Omental fat pad (tissue), 4 donors: ENCODE results near the gene MAP1S. TPM values are rescaled to one million over a fixed set of nuclear protein-coding genes. Genes with fewer than 3 reads are reported as not detected.
A peak's percentile ranks its signal among the peaks of the same experiment; 100 is the strongest.

ENCODE experiments used
- ATAC-seq: fragments of 150-250 bp; one replicate; pipeline ENCODE4 v1.9.1; 2016; ENCODE audit warnings: mild to moderate bottlenecking, moderate library complexity; ENCODE audit not compliant: low FRiP score
- DNase-seq: peaks from one replicate; pipeline ENCODE4 v3.0.0-alpha.2; 2019; ENCODE audit warnings: low spot score
- CTCF ChIP-seq, 3 donors: fragments of 450-650 bp; IDR thresholded peaks; one replicate each; pipeline ENCODE4 v1.5.1; 2016 to 2017; ENCODE audit warnings: antibody characterized with exemption in 3 of 3, mild to moderate bottlenecking in 3 of 3, moderate library complexity in 2 of 3
- total RNA-seq, 4 donors: library from RNA; depleted of rRNA; stranded (reverse); fragments of >200 nt; gene quantifications; one replicate each; pipeline ENCODE4 v1.1.0, GENCODE V29; 2016

Gene MAP1S
- total RNA-seq, 4 donors from 2014 or later = 19.4 to 35.9 (median 23.8) TPM

DNA sequence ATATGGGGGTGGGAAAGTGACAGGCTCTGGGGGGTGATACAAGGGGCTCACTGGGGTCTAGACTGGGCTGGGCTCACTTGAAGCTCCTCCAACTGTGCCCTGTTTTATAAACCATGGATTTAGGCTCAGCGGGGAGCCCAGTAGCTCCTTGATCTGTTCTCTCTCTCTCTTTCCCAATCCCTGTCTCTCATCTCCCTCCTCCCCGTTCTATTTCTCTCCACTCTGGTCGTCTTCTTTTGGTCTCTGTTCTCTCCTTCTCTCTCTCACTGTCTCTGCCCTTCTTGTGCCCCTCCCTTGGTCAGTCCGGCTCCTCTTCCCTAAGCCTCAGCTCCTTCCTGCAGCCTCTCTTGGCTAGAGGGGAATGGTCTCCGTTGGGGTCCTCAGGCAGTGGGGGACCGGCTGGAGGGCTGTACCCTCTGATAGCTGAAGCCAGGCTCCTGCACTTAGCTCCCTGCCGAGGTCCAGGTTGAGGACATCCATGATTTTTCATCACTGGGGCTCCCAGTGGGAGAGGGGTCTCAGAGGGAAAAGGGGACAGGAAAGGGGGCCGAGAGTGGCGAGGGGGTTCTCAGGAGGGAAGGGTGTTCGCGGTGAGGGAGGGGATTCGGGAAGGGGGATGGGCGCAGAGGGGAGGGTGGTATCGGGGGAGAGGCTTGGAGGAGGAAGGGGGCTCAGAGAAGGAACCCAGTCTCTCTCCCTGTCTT, 39.6 kb upstream of the MAP1S start:
- ATAC-seq = no peak
- no peak for DNase-seq
- no peak for TF ChIP-seq CTCF (IDR thresholded peaks at IDR 0.05)

DNA sequence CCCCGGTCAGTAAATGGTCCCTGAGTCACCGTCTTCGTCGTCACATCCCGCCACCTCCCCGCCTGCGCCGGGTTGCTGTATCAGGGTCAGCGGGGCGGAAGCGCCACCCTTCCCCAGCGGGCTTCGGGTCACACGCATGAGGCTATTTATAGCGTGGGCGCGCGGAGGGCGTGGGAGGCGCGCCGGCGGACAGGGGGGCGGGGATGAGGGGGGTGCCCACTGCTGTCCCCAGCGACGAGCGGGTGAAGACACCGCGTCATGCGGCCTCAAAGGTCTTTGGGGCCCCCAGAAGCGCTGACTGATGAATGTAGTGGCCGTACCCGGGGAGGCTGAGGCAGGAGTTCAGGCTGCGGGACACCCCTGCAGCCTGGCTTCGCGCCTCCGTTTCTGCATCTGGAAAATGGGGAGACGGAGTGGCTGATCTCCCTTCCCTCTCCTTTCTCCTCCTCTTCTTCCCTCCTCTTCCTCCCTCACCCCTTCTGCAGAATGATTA, 39.0 kb upstream of the MAP1S start:
- TF ChIP-seq CTCF (IDR thresholded peaks at IDR 0.05) = no peak
- ATAC-seq (peak; percentile 61), DNase-seq (peak; percentile 28)

GRCh38 chr19:17681505-17682125, 37.7 kb upstream of the MAP1S start:
- no peak for ATAC-seq
- DNase-seq = no peak

DNA sequence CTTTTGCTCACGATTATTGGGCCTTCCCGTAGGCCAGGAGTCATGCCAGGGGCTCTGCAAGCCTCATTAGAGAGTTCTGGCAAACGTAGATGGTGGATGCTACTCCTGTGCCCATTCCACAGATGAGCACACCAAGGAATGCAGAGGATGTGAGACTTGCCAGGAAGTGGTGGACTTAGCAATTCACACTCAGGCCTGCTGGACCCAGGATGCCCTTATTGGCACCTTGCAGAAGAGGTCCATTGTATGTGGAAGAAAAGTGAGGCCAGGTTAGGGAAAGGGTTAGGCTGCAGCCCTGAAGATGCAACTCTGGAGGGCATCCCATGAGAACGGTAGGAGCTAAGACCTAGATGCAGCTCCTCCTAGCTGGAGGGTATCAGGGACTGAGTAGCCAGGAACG, 37.0 kb upstream of the MAP1S start:
- ATAC-seq = no peak
- TF ChIP-seq CTCF (IDR thresholded peaks at IDR 0.05) = no peak
- no peak for DNase-seq

More at GRCh38 chr19:17681505-17682125, 37.7 kb upstream of the MAP1S start:
- no peak for TF ChIP-seq CTCF (IDR thresholded peaks at IDR 0.05)

GRCh38 chr19:17683078-17683477, 36.2 kb upstream of the MAP1S start:
- DNase-seq (no peak), ATAC-seq (no peak)
- no peak for TF ChIP-seq CTCF (IDR thresholded peaks at IDR 0.05)

- ATAC-seq (no peak), DNase-seq (no peak)
- no peak for TF ChIP-seq CTCF (IDR thresholded peaks at IDR 0.05)
Measured at GRCh38 chr19:17684256-17684655, 35.0 kb upstream of the MAP1S start.
